ENCODE data around the gene COL2A1. TPM values are rescaled to one million over a fixed set of nuclear protein-coding genes. Genes with fewer than 3 reads are reported as not detected.

The COL2A1 gene
- total and polyA plus RNA-seq, 2 experiments from 2014 or later: not detected

DNA sequence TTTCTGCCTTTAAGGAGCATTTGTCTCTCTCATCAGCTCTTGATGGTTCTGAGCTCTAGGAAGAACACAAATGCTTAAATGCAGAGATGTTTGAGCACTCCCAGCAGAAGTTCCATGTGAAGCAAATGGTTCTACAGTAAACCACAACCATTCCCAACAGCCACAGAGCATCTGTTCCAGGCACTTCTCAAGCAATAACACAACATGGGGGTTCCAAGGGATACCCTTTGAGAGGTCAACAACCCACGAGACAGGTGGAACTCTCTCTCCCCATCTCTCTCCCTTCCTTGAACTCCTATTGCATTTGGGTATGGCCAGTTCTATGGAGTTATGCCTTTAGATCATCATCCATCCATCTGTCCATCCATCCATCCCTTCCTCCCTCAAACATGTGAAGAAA, 5.2 kb upstream of the COL2A1 start:
- DNase-seq: no peak

DNA sequence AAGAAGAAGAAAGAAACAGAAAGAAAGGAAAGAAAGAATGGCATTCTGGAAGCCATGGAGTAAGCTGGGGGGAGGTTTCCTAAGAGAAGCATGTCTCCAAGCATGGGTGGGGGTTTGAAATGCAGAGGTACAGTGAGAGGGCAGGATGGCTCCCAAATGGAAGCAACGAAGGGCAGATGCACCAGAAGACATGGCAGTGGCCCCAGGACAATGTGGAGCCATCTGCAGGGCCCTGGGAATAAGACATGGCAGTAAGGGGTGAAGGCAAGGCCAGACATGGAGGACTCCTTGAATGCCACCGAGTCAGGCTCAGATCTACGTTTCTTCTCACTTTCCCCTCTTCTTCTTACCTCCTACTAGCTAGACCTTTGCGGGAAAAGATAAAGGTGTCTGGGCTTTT, 4.7 kb upstream of the COL2A1 start:
- no peak for DNase-seq
- H3K9me2 ChIP-seq (ENCODE audit: insufficient read depth): no peaks in the 10 kb centered on the region
- no peak for TF ChIP-seq EZH2 (IDR thresholded peaks at IDR 0.05; ENCODE audit: insufficient read depth, poor library complexity, severe bottlenecking)
- TF ChIP-seq EZH2phosphoT487 (IDR thresholded peaks at IDR 0.05; ENCODE audit: insufficient read depth, low read depth): no peak

More for the DNA sequence above, 5.2 kb upstream of the COL2A1 start:
- no peaks in the 10 kb centered on the region for H3K4me1 ChIP-seq (ENCODE audit: insufficient read depth)
- H3K9me3 ChIP-seq (ENCODE audit: low read depth): no peaks in the 10 kb centered on the region
- TF ChIP-seq EZH2 (IDR thresholded peaks at IDR 0.05; ENCODE audit: insufficient read depth, poor library complexity, severe bottlenecking) (no peak), EZH2phosphoT487 (IDR thresholded peaks at IDR 0.05; ENCODE audit: insufficient read depth, low read depth) (no peak)
- H3K27ac ChIP-seq: no peak overlapping the region
- H4K20me1 ChIP-seq (ENCODE audit: insufficient read depth): no peaks in the 10 kb centered on the region
- H3K36me3 ChIP-seq (ENCODE audit: low read depth): no peaks in the 10 kb centered on the region
- no peak overlapping the region for H3K4me3 ChIP-seq
- H3K27me3 ChIP-seq (replicated peaks; ENCODE audit: insufficient read depth): peaks cover 80% of the 10 kb centered on the region
- no peak overlapping the region for H2AFZ ChIP-seq
- no peaks in the 10 kb centered on the region for H3K79me2 ChIP-seq (ENCODE audit: insufficient read depth)
- H3F3A ChIP-seq (ENCODE audit: insufficient read depth): no peaks in the 10 kb centered on the region
- in situ Hi-C loops (cut with MboI): no loop called here
- H3K9me2 ChIP-seq (ENCODE audit: insufficient read depth): no peaks in the 10 kb centered on the region
- no peak overlapping the region for H3K9ac ChIP-seq
- H3K4me2 ChIP-seq (ENCODE audit: unreplicated experiment): no peak overlapping the region
- WGBS, 2 experiments (ENCODE audit: low coverage in 1 of 2, low lambda C conversion rate in 2 of 2, missing lambda C conversion rate in 2 of 2): 15 to 20% methylated on average over 1 of the region's 1 CpG

DNA sequence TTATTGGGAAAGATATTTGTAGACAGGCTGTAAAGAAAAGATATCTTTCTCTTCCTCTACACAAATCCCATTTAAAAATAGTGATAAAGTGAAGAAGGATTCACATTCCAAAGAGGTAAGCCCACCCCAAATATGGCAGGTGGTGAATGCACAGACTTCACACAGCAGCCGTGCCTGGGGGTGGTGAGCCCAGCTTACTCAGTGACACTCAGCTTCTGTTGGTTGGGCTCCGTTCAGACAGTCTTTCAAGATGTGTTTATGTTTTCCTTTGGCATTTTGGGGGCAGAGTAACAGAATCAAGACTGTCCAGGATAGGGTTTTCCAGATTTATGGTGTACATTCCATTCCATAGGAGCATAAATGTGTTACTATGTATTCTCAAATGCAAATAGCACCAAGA, 4.1 kb upstream of the COL2A1 start:
- Histone ChIP-seq H3F3A (ENCODE audit: insufficient read depth) (no peaks in the 10 kb centered on the region), H3K9me3 (ENCODE audit: low read depth) (no peaks in the 10 kb centered on the region), H4K20me1 (ENCODE audit: insufficient read depth) (no peaks in the 10 kb centered on the region), H3K4me3 (no peak overlapping the region), H3K4me2 (ENCODE audit: unreplicated experiment) (no peak overlapping the region), H3K27me3 (replicated peaks; ENCODE audit: insufficient read depth) (peaks cover 80% of the 10 kb centered on the region), H3K9ac (no peak overlapping the region), H3K9me2 (ENCODE audit: insufficient read depth) (no peaks in the 10 kb centered on the region), H3K36me3 (ENCODE audit: low read depth) (no peaks in the 10 kb centered on the region), H3K4me1 (ENCODE audit: insufficient read depth) (no peaks in the 10 kb centered on the region), H3K79me2 (ENCODE audit: insufficient read depth) (no peaks in the 10 kb centered on the region), H2AFZ (no peak overlapping the region), H3K27ac (no peak overlapping the region)
- 24 to 41% methylated on average over 2 of the region's 2 CpGs for WGBS, 2 experiments (ENCODE audit: low coverage in 1 of 2, low lambda C conversion rate in 2 of 2, missing lambda C conversion rate in 2 of 2)
- in situ Hi-C loops (cut with MboI): no loop called here
- no peak for DNase-seq
- TF ChIP-seq EZH2 (IDR thresholded peaks at IDR 0.05; ENCODE audit: insufficient read depth, poor library complexity, severe bottlenecking): no peak
- no peak for TF ChIP-seq EZH2phosphoT487 (IDR thresholded peaks at IDR 0.05; ENCODE audit: insufficient read depth, low read depth)

More for the DNA sequence above, 4.7 kb upstream of the COL2A1 start:
- Histone ChIP-seq H3K27me3 (replicated peaks; ENCODE audit: insufficient read depth) (peaks cover 79% of the 10 kb centered on the region), H3K4me1 (ENCODE audit: insufficient read depth) (no peaks in the 10 kb centered on the region), H3K79me2 (ENCODE audit: insufficient read depth) (no peaks in the 10 kb centered on the region), H3K36me3 (ENCODE audit: low read depth) (no peaks in the 10 kb centered on the region), H3K9me3 (ENCODE audit: low read depth) (no peaks in the 10 kb centered on the region), H3K4me2 (ENCODE audit: unreplicated experiment) (no peak overlapping the region), H3F3A (ENCODE audit: insufficient read depth) (no peaks in the 10 kb centered on the region), H3K9ac (no peak overlapping the region), H2AFZ (no peak overlapping the region), H3K27ac (no peak overlapping the region), H4K20me1 (ENCODE audit: insufficient read depth) (no peaks in the 10 kb centered on the region), H3K4me3 (no peak overlapping the region)
- in situ Hi-C loops (cut with MboI): no loop called here
- WGBS, 2 experiments (ENCODE audit: low coverage in 1 of 2, low lambda C conversion rate in 2 of 2, missing lambda C conversion rate in 2 of 2): 41 to 44% methylated on average over 4 of the region's 4 CpGs

DNA sequence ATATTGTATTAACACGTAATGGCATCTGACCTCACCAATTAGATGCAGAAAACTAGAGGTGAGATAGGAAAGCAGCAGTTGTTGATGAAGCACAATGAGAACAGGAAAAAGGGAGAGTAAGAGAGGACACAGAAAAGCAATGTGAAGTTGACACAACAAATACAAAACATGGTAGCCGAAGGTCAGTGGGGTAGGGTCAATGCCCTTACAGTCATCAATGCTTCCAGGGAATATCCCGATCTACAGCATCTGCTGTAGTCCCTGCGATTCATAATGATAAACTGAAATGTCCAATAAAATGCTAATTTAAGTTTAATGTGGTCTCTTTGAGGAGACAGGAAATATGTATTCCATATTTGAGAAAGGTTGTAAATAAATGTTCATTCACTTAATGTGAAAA, 2.9 kb upstream of the COL2A1 start:
- Histone ChIP-seq H3K36me3 (ENCODE audit: low read depth) (no peaks in the 10 kb centered on the region), H3K9me3 (ENCODE audit: low read depth) (no peaks in the 10 kb centered on the region), H3K9me2 (ENCODE audit: insufficient read depth) (no peaks in the 10 kb centered on the region), H3K4me3 (no peak overlapping the region), H3K27ac (no peak overlapping the region), H3F3A (ENCODE audit: insufficient read depth) (no peaks in the 10 kb centered on the region), H2AFZ (no peak overlapping the region), H3K27me3 (replicated peaks; ENCODE audit: insufficient read depth) (peaks cover 78% of the 10 kb centered on the region), H3K9ac (no peak overlapping the region), H3K79me2 (ENCODE audit: insufficient read depth) (no peaks in the 10 kb centered on the region), H3K4me1 (ENCODE audit: insufficient read depth) (peaks cover 5% of the 10 kb centered on the region; the same call in 1 of the 2 replicates), H3K4me2 (ENCODE audit: unreplicated experiment) (no peak overlapping the region), H4K20me1 (ENCODE audit: insufficient read depth) (no peaks in the 10 kb centered on the region)
- WGBS, 2 experiments (ENCODE audit: low coverage in 1 of 2, low lambda C conversion rate in 2 of 2, missing lambda C conversion rate in 2 of 2): 57 to 69% methylated on average over 4 of the region's 4 CpGs
- in situ Hi-C loops (cut with MboI): no loop called here
- no peak for TF ChIP-seq EZH2 (IDR thresholded peaks at IDR 0.05; ENCODE audit: insufficient read depth, poor library complexity, severe bottlenecking)
- no peak for TF ChIP-seq EZH2phosphoT487 (IDR thresholded peaks at IDR 0.05; ENCODE audit: insufficient read depth, low read depth)
- DNase-seq: no peak

DNA sequence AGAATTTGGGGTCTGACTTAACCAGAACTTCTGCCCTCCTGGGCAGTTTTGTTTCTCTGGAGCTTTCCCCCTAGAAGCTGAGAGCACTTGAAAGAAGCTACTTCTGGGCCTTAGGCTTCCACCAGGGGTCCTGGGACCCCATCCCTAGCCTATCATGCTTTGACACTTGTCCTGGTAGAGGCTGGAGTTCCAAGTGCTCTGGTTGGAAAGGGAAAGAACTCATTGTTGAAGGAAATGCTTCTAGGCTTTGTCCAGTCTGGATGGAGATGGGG, 1.4 kb upstream of the COL2A1 start:
- Histone ChIP-seq H3K79me2 (ENCODE audit: insufficient read depth) (no peaks in the 10 kb centered on the region), H4K20me1 (ENCODE audit: insufficient read depth) (no peaks in the 10 kb centered on the region), H3K27me3 (replicated peaks; ENCODE audit: insufficient read depth) (peaks cover 80% of the 10 kb centered on the region), H2AFZ (no peak overlapping the region), H3K9me2 (ENCODE audit: insufficient read depth) (no peaks in the 10 kb centered on the region), H3K4me1 (ENCODE audit: insufficient read depth) (peaks cover 6% of the 10 kb centered on the region; the same call in 1 of the 2 replicates), H3K4me3 (no peak overlapping the region), H3F3A (ENCODE audit: insufficient read depth) (no peaks in the 10 kb centered on the region), H3K4me2 (ENCODE audit: unreplicated experiment) (no peak overlapping the region), H3K27ac (no peak overlapping the region), H3K9me3 (ENCODE audit: low read depth) (no peaks in the 10 kb centered on the region), H3K9ac (no peak overlapping the region), H3K36me3 (ENCODE audit: low read depth) (no peaks in the 10 kb centered on the region)
- in situ Hi-C loops (cut with MboI): no loop called here
- TF ChIP-seq EZH2phosphoT487 (IDR thresholded peaks at IDR 0.05; ENCODE audit: insufficient read depth, low read depth) (no peak), EZH2 (IDR thresholded peaks at IDR 0.05; ENCODE audit: insufficient read depth, poor library complexity, severe bottlenecking) (no peak)
- no peak for DNase-seq
